Right lobe of liver (tissue), 4 donors: ENCODE results near the gene PRKG2.

ENCODE experiments used
- POLR2A ChIP-seq: fragments of 450-650 bp; IDR thresholded peaks from one replicate; pipeline ENCODE4 v1.6.1; 2017; ENCODE audit warnings: antibody characterized with exemption, mild to moderate bottlenecking
- TF ChIP-seq, protein P1 (sequence below), 4 donors: fragments of 200-600 bp in 3 of 4; fragments of 450-650 bp in 1 of 4; IDR thresholded peaks; one replicate each; pipeline versions ENCODE4 v1.5.1 to v1.8.0; 2016 to 2022; ENCODE audit warnings: antibody characterized with exemption in 4 of 4, mild to moderate bottlenecking in 2 of 4
- donor health status: DM: no; HTN: no; CAD: no.
- donor health status: DM: no; HTN: no; CAD: no.
- donor health status: DM: no; HTN: yes; CAD: no.

DNA sequence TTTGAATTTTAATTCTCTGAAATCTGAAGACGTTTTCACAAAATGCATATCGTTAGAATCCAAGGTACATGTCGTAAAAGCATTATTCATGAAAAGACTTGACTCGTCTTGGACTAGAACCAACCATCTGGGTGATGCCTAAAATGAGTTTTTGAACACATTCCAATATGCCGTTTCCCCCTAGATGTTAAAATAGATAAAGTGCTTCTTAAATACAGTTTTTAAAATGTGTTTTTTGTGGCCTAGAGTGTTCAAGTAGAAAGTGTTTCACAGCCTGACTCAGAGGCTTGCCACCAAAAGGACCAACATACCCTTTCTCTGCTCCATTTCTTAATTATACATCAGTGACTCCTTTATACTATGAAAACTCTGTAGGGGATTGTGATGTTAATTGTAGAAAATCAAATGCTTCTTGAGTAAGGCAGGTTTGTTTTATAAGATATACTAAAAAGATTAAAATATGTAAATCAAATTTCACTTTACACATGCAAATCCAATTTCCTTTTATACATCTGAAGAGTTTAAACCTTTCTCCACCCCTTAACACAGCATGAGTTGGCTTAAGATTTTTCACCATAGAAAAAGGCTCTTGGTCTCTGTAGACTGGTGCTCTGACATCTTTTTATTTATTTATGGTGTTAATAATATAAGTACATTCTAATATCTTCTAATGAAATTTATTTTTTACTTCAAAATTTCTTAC is 48.4 kb downstream of the PRKG2 start:
- TF ChIP-seq, protein P1, sequence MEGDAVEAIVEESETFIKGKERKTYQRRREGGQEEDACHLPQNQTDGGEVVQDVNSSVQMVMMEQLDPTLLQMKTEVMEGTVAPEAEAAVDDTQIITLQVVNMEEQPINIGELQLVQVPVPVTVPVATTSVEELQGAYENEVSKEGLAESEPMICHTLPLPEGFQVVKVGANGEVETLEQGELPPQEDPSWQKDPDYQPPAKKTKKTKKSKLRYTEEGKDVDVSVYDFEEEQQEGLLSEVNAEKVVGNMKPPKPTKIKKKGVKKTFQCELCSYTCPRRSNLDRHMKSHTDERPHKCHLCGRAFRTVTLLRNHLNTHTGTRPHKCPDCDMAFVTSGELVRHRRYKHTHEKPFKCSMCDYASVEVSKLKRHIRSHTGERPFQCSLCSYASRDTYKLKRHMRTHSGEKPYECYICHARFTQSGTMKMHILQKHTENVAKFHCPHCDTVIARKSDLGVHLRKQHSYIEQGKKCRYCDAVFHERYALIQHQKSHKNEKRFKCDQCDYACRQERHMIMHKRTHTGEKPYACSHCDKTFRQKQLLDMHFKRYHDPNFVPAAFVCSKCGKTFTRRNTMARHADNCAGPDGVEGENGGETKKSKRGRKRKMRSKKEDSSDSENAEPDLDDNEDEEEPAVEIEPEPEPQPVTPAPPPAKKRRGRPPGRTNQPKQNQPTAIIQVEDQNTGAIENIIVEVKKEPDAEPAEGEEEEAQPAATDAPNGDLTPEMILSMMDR (IDR thresholded peaks at IDR 0.05) = no peak
- TF ChIP-seq POLR2A = no peak
